GM12878 (cell line): ENCODE data around the gene MYO1E. TPM values are rescaled to one million over a fixed set of nuclear protein-coding genes. Genes with fewer than 3 reads are reported as not detected.

ENCODE experiments used
- ATAC-seq: fragments of 200-7000 bp; cut with Tn5 transposase; 3 replicates; pipeline ENCODE4 v1.9.1; 2020; ENCODE audit warnings: mild to moderate bottlenecking, moderate library complexity
- BruUV-seq: library from RNA; stranded (reverse); fragments of 400-500 nt; replicated peaks from 2 replicates; lab custom pipeline; 2021; lab: Mats Ljungman, UMichigan
- CTCF ChIA-PET: fragments of 300-600 bp; sonication (Branson Sonifier 250); formaldehyde crosslinking; extraction: SDS; loops from one replicate; lab custom pipeline; 2021; ENCODE audit warnings: inconsistent platforms; lab: Yijun Ruan, JAX
- POLR2A ChIA-PET: fragments of 350-600 bp; formaldehyde crosslinking; extraction: SDS; loops from one replicate; lab custom pipeline; 2021; ENCODE audit warnings: inconsistent platforms; lab: Charles Lee
- RAD21 ChIA-PET: fragments of 300-600 bp; sonication (Branson Sonifier 250); formaldehyde crosslinking; loops from one replicate; lab custom pipeline; 2023; ENCODE audit warnings: antibody characterized with exemption; ENCODE audit not compliant: unreplicated experiment; lab: Charles Lee
- SMC1A ChIA-PET: fragments of 300-600 bp; sonication (Branson Sonifier 250); formaldehyde crosslinking; loops from one replicate; lab custom pipeline; 2023; ENCODE audit not compliant: unreplicated experiment, uncharacterized antibody; lab: Charles Lee
- DNase-seq: peaks from one replicate; pipeline ENCODE4 v3.0.0-alpha.2; 2011; ENCODE audit warnings: low read depth, low spot score
- FAIRE-seq: peaks from 3 replicates; lab custom pipeline; 2011; peaks lifted over from hg19 to GRCh38; lab: Jason Lieb, UNC
- H2AFZ ChIP-seq: 2 replicates; pipeline ENCODE4 v1.6.0; 2011; ENCODE audit warnings: low read depth, low read length, control low read depth; ENCODE audit not compliant: control insufficient read depth
- H3K27ac ChIP-seq: 2 replicates; pipeline ENCODE4 v1.5.1; 2011; ENCODE audit warnings: control low read depth; ENCODE audit not compliant: control insufficient read depth, insufficient read depth
- H3K27me3 ChIP-seq, 2 experiments: replicated peaks in 1 of 2; 2 replicates each; pipeline versions ENCODE4 v1.6.0 to v1.6.1; 2011; ENCODE audit warnings: low read length in 1 of 2; ENCODE audit not compliant: control insufficient read depth in 2 of 2, insufficient read depth in 2 of 2
- H3K36me3 ChIP-seq, 2 experiments: 2 replicates each; pipeline ENCODE4 v1.5.1; 2011; ENCODE audit warnings: low read length in 1 of 2; ENCODE audit not compliant: control insufficient read depth in 2 of 2, insufficient read depth in 2 of 2
- H3K4me1 ChIP-seq: 2 replicates; pipeline ENCODE4 v1.6.1; 2011; ENCODE audit warnings: mild to moderate bottlenecking, low read length, moderate library complexity, mixed read lengths; ENCODE audit not compliant: control insufficient read depth, insufficient read depth
- H3K4me2 ChIP-seq: 2 replicates; pipeline ENCODE4 v1.6.0; 2011; ENCODE audit warnings: control low read depth; ENCODE audit not compliant: control insufficient read depth, insufficient read depth
- H3K4me3 ChIP-seq: fragments of 200-600 bp; sonication (generic); 2 replicates; pipeline ENCODE4 v1.5.1; 2016
- H3K79me2 ChIP-seq: 2 replicates; pipeline ENCODE4 v1.6.0; 2011; ENCODE audit warnings: low read length; ENCODE audit not compliant: control insufficient read depth, insufficient read depth
- H3K9ac ChIP-seq: 2 replicates; pipeline ENCODE4 v1.8.0; 2011; ENCODE audit warnings: low read length, control low read depth, mixed read lengths; ENCODE audit not compliant: control insufficient read depth, insufficient read depth
- H3K9me3 ChIP-seq: replicated peaks from 3 replicates; pipeline ENCODE4 v1.5.1; 2011; ENCODE audit warnings: mild to moderate bottlenecking, low read length; ENCODE audit not compliant: control insufficient read depth, insufficient read depth
- H4K20me1 ChIP-seq: 2 replicates; pipeline ENCODE4 v1.6.0; 2011; ENCODE audit not compliant: control insufficient read depth, insufficient read depth
- BHLHE40 ChIP-seq, 2 experiments: fragments of 450-650 bp in 1 of 2; IDR thresholded peaks; 2 replicates each; pipeline ENCODE4 v1.6.1; 2011 to 2017; ENCODE audit warnings: low read depth in 2 of 2, borderline replicate concordance in 1 of 2, improper control_type of control experiment in 1 of 2, low read length in 1 of 2, mild to moderate bottlenecking in 1 of 2
- ETV6 ChIP-seq, 2 experiments: fragments of 450-650 bp in 1 of 2; IDR thresholded peaks in 1 of 2; conservative IDR thresholded peaks in 1 of 2; 2 replicates each; pipeline ENCODE4 v1.6.1; 2014; ENCODE audit warnings: antibody characterized with exemption in 1 of 2, borderline replicate concordance in 1 of 2, low read depth in 1 of 2, mild to moderate bottlenecking in 1 of 2, moderate library complexity in 1 of 2
- HDAC2 ChIP-seq: fragments of 200-600 bp; sonication (generic); IDR thresholded peaks from 2 replicates; pipeline ENCODE4 v1.6.1; 2017
- IKZF2 ChIP-seq, 2 experiments: fragments of 450-650 bp; IDR thresholded peaks; 2 replicates each; pipeline ENCODE4 v1.6.1; 2017; ENCODE audit warnings: mild to moderate bottlenecking in 2 of 2, moderate library complexity in 2 of 2
- IRF3 ChIP-seq: fragments of 450-650 bp; IDR thresholded peaks from 2 replicates; pipeline ENCODE4 v1.6.1; 2014; ENCODE audit warnings: mild to moderate bottlenecking
- NFYA ChIP-seq: IDR thresholded peaks from 2 replicates; pipeline ENCODE4 v1.6.1; 2011; ENCODE audit warnings: low read depth, mild to moderate bottlenecking, low read length, improper control_type of control experiment, borderline replicate concordance
- NFYB ChIP-seq: IDR thresholded peaks from 2 replicates; pipeline ENCODE4 v1.6.1; 2011; ENCODE audit warnings: low read depth, mild to moderate bottlenecking, low read length, improper control_type of control experiment, moderate library complexity; ENCODE audit not compliant: insufficient read depth
- NR2C2 ChIP-seq: IDR thresholded peaks from 2 replicates; pipeline ENCODE4 v1.6.1; 2011; ENCODE audit warnings: borderline replicate concordance, low read depth; ENCODE audit not compliant: control insufficient read depth, insufficient read length
- POLR2AphosphoS2 ChIP-seq: IDR thresholded peaks from 2 replicates; pipeline ENCODE4 v1.6.1; 2011; ENCODE audit warnings: low read depth, mild to moderate bottlenecking, low read length, improper control_type of control experiment, moderate library complexity
- POLR2AphosphoS5 ChIP-seq: IDR thresholded peaks from 2 replicates; pipeline ENCODE4 v1.6.1; 2011; ENCODE audit warnings: mild to moderate bottlenecking, low read length, inconsistent platforms
- STAT1 ChIP-seq: fragments of 450-650 bp; conservative IDR thresholded peaks from 2 replicates; pipeline ENCODE4 v1.6.1; 2014; ENCODE audit warnings: antibody characterized with exemption, mild to moderate bottlenecking
- TCF7 ChIP-seq: IDR thresholded peaks from 2 replicates; pipeline ENCODE4 v1.6.1; 2014; ENCODE audit warnings: antibody characterized with exemption, borderline replicate concordance
- USF2 ChIP-seq: IDR thresholded peaks from 2 replicates; pipeline ENCODE4 v1.6.1; 2011; ENCODE audit warnings: low read depth, low read length, improper control_type of control experiment, borderline replicate concordance
- ZNF217 ChIP-seq: fragments of 450-650 bp; IDR thresholded peaks from 2 replicates; pipeline ENCODE4 v1.6.1; 2017; ENCODE audit warnings: antibody characterized with exemption, mild to moderate bottlenecking
- ZNF24 ChIP-seq: fragments of 450-650 bp; IDR thresholded peaks from 2 replicates; pipeline ENCODE4 v1.6.1; 2017; ENCODE audit warnings: antibody characterized with exemption, mild to moderate bottlenecking
- WGBS: methylation state at CpG from one replicate; pipeline ENCODE4 v1.1.6; 2016; ENCODE audit warnings: low lambda C conversion rate; ENCODE audit not compliant: insufficient replicate concordance, insufficient coverage; ENCODE audit errors: missing lambda C conversion rate; 5-methylcytosine and 5-hydroxymethylcytosine counted together
- in situ Hi-C: fragments of 300-500 bp; cut with MboI; formaldehyde crosslinking; loops from 9 replicates; pipeline ENCODE4 v1.14.3; 2018; ENCODE audit warnings: mixed read lengths
- intact Hi-C: fragments of 100-400 bp; cut with micrococcal nuclease; formaldehyde crosslinking; loops from one replicate; pipeline ENCODE4 v1.14.2; 2022; ENCODE audit not compliant: unreplicated experiment
- polyA plus RNA-seq, 11 experiments: library from polyadenylated mRNA; depleted of rRNA in 4 of 11; unstranded in 6 of 11; stranded (reverse) in 5 of 11; fragments of >200 nt; fragmentation: Nextera tagmentation in 4 of 11; fragmentation: Illumina TruSeq in 1 of 11; extraction: Ambion mirVana in 4 of 11; extraction: Trizol in 1 of 11; gene quantifications; 1 replicate in 1 of 11; 2 replicates in 10 of 11; pipeline versions ENCODE4 v1.2.1 to v1.2.3, GENCODE V29; 2011 to 2016; ENCODE audit warnings: inconsistent platforms in 2 of 11, missing spikeins in 2 of 11, low read depth in 1 of 11
- total RNA-seq, 4 experiments: library from RNA; depleted of rRNA in 3 of 4; stranded (reverse); fragments of >200 nt in 3 of 4; fragmentation: Illumina TruSeq in 1 of 4; extraction: Trizol in 1 of 4; gene quantifications; 2 replicates each; pipeline versions ENCODE4 v1.2.1 to v1.2.3, GENCODE V29; 2013 to 2021
- TF ChIP-seq, protein P1 (sequence below): fragments of 450-650 bp; IDR thresholded peaks from 2 replicates; pipeline ENCODE4 v1.6.1; 2016; ENCODE audit warnings: mild to moderate bottlenecking, moderate library complexity, borderline replicate concordance

Gene MYO1E
- total and polyA plus RNA-seq, 10 of the 15 experiments (the other 5 are each of a cell fraction or from before 2014, with no cell fraction given), result 10.3 to 266 (median 64.9) TPM

- TF ChIP-seq USF2, result no peak
- TF ChIP-seq IKZF2 (IDR thresholded peaks at IDR 0.05), result no peak
- TF ChIP-seq ZNF217, result no peak
Observed at GRCh38 chr15:59208613-59209249, 163.9 kb downstream of the MYO1E start (continued).

GRCh38 chr15:59206623-59207183 lies 166.0 kb downstream of the MYO1E start, which contains the start of gene LDHAL6B:
Gene LDHAL6B, plus strand, starts transcription at chr15:59206843. Its CDS starts 98 bp downstream, at chr15:59206941.
- ATAC-seq (no peak), FAIRE-seq (no peak), DNase-seq (no peak)
- Histone ChIP-seq H2AFZ (no peak within 1 kb of the TSS), H3K27ac (peak within 1 kb of the TSS; percentile 22; the same call in 1 of the 2 replicates), H3K36me3 (peaks cover 16 to 64% of the 10 kb centered on the region in 2 experiments), H3K4me1 (no peaks in the 10 kb centered on the region; the same call in 1 of the 2 replicates), H3K4me3 (no peak within 1 kb of the TSS), H3K27me3 (no peaks in the 10 kb centered on the region), H3K9me3 (no peaks in the 10 kb centered on the region), H3K4me2 (no peak within 1 kb of the TSS), H3K79me2 (no peaks in the 10 kb centered on the region), H3K9ac (no peak within 1 kb of the TSS), H4K20me1 (no peaks in the 10 kb centered on the region)
- WGBS, result 99% methylated on average over 30 of the region's 30 CpGs
- RAD21 ChIA-PET, result no interaction called here
- CTCF ChIA-PET, result interaction anchor here (0.9 to 1.2 kb wide), 2 partner anchors 21 to 29 kb away, joined by 3 to 4 read pairs; no protein-coding TSS in a partner anchor
- in situ Hi-C loops (no loop called here), intact Hi-C loops (no loop called here)
- POLR2A ChIA-PET, result no interaction called here
- SMC1A ChIA-PET, result no interaction called here
- no TSS peak for BruUV-seq
- no peak for TF ChIP-seq HDAC2
- TF ChIP-seq POLR2AphosphoS2, result no peak
- TF ChIP-seq TCF7, result no peak
- TF ChIP-seq ZNF24, result no peak
- no peak for TF ChIP-seq NFYB
- no peak for TF ChIP-seq NFYA
- no peak for TF ChIP-seq BHLHE40 (IDR thresholded peaks at IDR 0.05; ENCODE audit: borderline replicate concordance in 1 of 2, low read depth in 2 of 2, low read length in 1 of 2)
- no peak for TF ChIP-seq STAT1
- TF ChIP-seq IRF3, result no peak
- no peak for TF ChIP-seq ETV6 (conservative IDR thresholded peaks at IDR 0.05 in 1 of 2, IDR thresholded peaks at IDR 0.05 in 1 of 2; ENCODE audit: borderline replicate concordance in 1 of 2, low read depth in 1 of 2)
- TF ChIP-seq NR2C2, result no peak
- no peak for TF ChIP-seq POLR2AphosphoS5
- TF ChIP-seq, protein P1, sequence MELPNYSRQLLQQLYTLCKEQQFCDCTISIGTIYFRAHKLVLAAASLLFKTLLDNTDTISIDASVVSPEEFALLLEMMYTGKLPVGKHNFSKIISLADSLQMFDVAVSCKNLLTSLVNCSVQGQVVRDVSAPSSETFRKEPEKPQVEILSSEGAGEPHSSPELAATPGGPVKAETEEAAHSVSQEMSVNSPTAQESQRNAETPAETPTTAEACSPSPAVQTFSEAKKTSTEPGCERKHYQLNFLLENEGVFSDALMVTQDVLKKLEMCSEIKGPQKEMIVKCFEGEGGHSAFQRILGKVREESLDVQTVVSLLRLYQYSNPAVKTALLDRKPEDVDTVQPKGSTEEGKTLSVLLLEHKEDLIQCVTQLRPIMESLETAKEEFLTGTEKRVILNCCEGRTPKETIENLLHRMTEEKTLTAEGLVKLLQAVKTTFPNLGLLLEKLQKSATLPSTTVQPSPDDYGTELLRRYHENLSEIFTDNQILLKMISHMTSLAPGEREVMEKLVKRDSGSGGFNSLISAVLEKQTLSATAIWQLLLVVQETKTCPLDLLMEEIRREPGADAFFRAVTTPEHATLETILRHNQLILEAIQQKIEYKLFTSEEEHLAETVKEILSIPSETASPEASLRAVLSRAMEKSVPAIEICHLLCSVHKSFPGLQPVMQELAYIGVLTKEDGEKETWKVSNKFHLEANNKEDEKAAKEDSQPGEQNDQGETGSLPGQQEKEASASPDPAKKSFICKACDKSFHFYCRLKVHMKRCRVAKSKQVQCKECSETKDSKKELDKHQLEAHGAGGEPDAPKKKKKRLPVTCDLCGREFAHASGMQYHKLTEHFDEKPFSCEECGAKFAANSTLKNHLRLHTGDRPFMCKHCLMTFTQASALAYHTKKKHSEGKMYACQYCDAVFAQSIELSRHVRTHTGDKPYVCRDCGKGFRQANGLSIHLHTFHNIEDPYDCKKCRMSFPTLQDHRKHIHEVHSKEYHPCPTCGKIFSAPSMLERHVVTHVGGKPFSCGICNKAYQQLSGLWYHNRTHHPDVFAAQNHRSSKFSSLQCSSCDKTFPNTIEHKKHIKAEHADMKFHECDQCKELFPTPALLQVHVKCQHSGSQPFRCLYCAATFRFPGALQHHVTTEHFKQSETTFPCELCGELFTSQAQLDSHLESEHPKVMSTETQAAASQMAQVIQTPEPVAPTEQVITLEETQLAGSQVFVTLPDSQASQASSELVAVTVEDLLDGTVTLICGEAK, result no peak
